ENCODE measurements around the gene RPIA.
"Not testable (repeated sequence)": the region's sequence is repeated elsewhere in the genome, so short reads cannot be mapped to it uniquely, and the experiment has no call there.

The RPIA gene

DNA sequence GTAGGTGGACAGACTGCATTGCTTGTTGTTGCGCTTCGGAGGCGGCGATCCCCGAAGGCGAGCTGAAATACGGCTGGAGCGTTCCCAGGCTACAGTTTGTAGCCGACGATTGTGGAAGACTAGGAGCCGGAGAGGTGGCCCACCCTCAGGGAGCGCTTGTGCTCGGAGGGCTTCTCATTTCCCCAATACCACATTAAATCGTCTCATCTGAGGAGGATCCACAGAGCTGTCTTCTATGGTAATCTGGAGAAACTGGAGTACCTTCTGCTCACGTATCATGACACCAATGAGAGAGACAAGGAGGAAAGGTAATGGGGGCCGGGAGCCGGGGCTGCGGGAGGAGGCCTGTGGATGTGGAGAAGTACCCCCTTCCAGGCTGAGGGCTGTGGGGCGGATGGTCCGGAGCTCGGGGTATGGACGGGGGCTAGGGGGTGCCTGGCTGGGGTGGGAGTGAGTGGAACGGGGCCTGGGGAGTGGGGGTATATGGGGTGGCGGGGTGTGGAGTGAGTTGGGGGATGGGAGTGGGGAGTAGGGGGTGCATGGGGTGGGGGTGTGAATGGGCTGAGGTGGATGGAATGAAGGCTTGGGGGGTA lies 74.5 kb downstream of the RPIA start:
- DNase-seq (ENCODE audit: low read depth in 1 of 2, low spot score in 1 of 2), result not testable (repeated sequence)

DNA sequence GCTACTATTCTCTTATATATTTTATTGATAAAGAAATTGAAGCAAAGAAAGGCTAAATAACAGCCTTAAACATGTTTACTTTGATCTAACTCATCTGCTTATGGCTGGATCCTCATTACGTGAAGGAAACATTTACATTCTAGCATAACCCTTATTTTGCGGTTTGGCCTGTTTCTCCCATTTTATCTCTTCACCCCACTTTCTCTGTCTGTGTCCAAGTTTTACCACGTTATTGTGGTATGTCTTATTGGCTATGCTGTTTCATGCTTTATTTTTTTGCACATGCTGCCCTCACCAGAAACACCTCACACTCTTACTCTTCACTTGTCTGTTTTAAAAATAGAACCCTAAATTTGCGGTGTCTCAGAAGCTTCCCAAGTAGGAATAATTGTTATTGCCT lies 78.5 kb downstream of the RPIA start:
- no peak for DNase-seq (ENCODE audit: low read depth in 1 of 2, low spot score in 1 of 2)

DNA sequence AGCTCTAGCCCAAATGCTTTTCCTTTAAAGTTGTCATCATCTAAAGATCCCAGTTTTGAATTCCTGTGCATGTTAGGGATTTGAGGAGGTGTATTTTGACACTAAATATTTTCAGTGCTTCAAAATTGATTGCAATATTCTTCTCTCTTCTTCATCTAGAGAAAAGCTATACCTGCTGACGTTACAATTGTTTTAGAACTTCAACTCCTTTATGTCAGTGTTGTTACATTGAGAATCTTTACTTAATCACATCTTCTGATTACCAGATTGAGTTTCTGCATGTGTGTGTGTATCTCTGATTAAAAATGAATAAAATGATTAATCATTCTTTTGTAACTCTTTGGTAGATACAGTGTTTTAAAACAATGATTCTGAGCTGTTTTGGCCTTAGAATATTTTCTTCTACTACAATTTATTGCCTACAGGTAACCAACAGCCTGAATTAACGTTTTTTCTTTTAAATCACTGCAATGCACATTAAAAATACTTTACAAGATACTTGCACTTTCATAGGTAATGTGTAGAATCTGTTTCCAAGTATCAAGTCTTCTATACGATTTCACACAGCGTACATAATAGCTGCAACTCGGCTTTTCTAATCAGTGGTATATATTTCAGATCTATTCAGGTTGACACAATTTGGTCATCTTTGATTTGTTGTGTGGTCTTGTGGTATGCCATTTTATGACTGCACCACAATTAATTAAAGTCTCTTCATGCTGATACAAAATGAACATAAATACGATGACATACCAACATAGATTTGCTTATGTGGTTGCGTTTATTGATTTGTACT lies 82.0 kb downstream of the RPIA start:
- DNase-seq (ENCODE audit: low read depth in 1 of 2, low spot score in 1 of 2), result not testable (repeated sequence)

DNA sequence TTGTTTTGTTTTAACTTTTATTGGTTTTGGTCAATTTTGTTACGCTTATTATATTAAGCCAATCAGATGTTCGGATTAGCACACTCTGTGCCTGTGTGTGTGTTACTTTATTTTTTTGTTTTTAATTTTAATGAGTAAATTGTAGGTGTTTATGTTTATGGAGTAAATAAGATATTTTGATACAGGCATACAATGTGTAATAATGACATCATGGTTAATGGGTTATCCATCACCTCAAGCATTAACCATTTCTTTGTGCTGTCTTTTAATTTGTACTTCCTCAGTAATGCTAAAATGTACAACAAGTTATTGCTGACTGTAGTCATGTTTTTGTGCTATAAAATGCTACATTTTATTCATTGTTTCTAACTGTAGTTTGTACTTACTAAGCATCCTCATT lies 97.7 kb downstream of the RPIA start:
- DNase-seq (ENCODE audit: low read depth in 1 of 2, low spot score in 1 of 2), result not testable (repeated sequence)

DNA sequence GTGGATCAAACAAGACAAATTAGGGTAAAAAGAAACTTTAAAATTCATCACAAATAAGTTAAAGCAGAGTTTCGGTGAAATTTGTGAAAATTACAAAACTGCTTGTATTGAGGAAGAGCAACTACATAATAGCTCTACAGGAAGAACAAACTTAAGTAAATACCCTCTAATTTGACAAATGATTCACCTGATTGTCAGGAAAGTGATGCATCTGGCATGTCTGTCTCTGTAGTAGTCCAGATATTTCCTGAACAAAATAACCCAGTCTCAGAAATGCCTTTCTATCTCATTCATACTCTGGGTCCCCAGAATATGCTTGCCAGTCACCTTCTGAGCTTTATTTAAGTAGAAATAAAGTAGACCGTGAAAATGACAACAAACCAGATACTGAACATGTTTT lies 104.5 kb downstream of the RPIA start:
- not testable (repeated sequence) for DNase-seq (ENCODE audit: low read depth in 1 of 2, low spot score in 1 of 2)

DNA sequence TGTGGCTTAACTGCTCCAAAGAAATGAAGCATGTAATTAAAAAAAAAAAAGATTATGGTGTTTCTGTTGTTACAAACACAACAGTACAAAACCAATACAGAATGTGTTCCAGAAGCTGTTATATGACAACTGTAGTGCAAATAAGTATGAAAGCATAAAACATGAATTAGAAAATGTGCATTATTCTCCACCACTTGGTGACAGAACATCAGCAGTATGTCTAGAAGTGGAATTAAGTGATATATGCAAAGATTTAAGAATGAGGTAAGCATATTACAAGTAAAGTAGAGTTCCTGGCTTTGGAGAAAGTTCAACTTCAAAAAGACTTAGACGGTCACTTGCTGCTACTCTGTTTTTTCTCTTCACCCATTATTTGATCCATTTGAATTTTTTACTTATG lies 105.0 kb downstream of the RPIA start:
- not testable (repeated sequence) for DNase-seq (ENCODE audit: low read depth in 1 of 2, low spot score in 1 of 2)

DNA sequence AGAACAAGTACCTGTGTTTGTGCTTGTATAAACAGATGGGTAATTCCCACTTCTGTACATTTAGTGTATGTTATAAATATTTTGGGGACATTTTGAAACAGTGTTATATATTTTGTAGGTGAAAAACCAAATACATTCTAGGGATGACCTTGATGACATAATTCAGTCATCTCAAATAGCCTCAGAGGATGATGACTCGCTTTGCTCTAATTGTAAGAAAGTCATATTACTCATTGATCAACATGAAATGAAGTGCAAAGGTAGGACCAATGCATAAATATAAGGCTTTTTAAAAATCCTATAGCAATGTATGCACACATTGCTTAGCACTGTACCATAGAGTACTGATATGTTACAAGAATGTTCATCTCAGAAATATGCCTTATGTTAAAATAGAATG lies 105.7 kb downstream of the RPIA start:
- not testable (repeated sequence) for DNase-seq (ENCODE audit: low read depth in 1 of 2, low spot score in 1 of 2)

Data from activated CD4-positive, alpha-beta T cell treated with anti-CD3 and anti-CD28 coated beads, Interleukin-2, amount 50 U/mL, for 24 hours (primary cell).